Keratinocyte (primary cell): ENCODE measurements around the gene ARTN. TPM values are rescaled to one million over a fixed set of nuclear protein-coding genes. Genes with fewer than 3 reads are reported as not detected.

Experiments used
- DNase-seq: peaks from one replicate; pipeline ENCODE4 v3.0.0-alpha.2; 2011; ENCODE audit warnings: low read depth, missing footprints, low spot score
- FAIRE-seq: peaks from 2 replicates; lab custom pipeline; 2011; peaks lifted over from hg19 to GRCh38; lab: Jason Lieb, UNC
- H2AFZ ChIP-seq: 2 replicates; pipeline ENCODE4 v1.6.0; 2012; ENCODE audit warnings: low read length, control low read depth, inconsistent platforms; ENCODE audit not compliant: control insufficient read depth
- H3K27ac ChIP-seq: 2 replicates; pipeline ENCODE4 v1.5.1; 2011; ENCODE audit warnings: low read length; ENCODE audit not compliant: control insufficient read depth, insufficient read depth
- H3K27me3 ChIP-seq: 3 replicates; pipeline ENCODE4 v1.6.0; 2011; ENCODE audit warnings: low read length; ENCODE audit not compliant: control insufficient read depth, insufficient read depth; ENCODE audit errors: extremely low read depth
- H3K36me3 ChIP-seq, 2 experiments: 2 replicates in 1 of 2; 3 replicates in 1 of 2; pipeline ENCODE4 v1.5.1; 2011; ENCODE audit warnings: low read length in 2 of 2, mild to moderate bottlenecking in 1 of 2; ENCODE audit not compliant: control insufficient read depth in 2 of 2, insufficient read depth in 2 of 2; ENCODE audit errors: extremely low read depth in 1 of 2
- H3K4me1 ChIP-seq: 3 replicates; pipeline ENCODE4 v1.5.1; 2011; ENCODE audit warnings: low read length; ENCODE audit not compliant: control insufficient read depth, insufficient read depth; ENCODE audit errors: extremely low read depth
- H3K4me2 ChIP-seq: 3 replicates; pipeline ENCODE4 v1.6.0; 2011; ENCODE audit warnings: low read depth, low read length; ENCODE audit not compliant: control insufficient read depth, insufficient read depth; ENCODE audit errors: extremely low read depth
- H3K4me3 ChIP-seq, 3 experiments: fragments of 200-600 bp in 1 of 3; sonication (generic) in 1 of 3; 2 replicates in 2 of 3; 3 replicates in 1 of 3; pipeline ENCODE4 v1.5.1; 2011 to 2016; ENCODE audit warnings: low read length in 3 of 3, mild to moderate bottlenecking in 3 of 3, control low read depth in 2 of 3, inconsistent platforms in 1 of 3, low read depth in 1 of 3, mixed read lengths in 1 of 3, mixed run types in 1 of 3, moderate library complexity in 1 of 3; ENCODE audit not compliant: control insufficient read depth in 2 of 3, insufficient read depth in 2 of 3; ENCODE audit errors: extremely low read depth in 1 of 3
- H3K79me2 ChIP-seq: 2 replicates; pipeline ENCODE4 v1.6.0; 2012; ENCODE audit warnings: low read length; ENCODE audit not compliant: control insufficient read depth, insufficient read depth
- H3K9ac ChIP-seq: 3 replicates; pipeline ENCODE4 v1.6.0; 2011; ENCODE audit warnings: low read length; ENCODE audit not compliant: control insufficient read depth, insufficient read depth; ENCODE audit errors: extremely low read depth
- H3K9me1 ChIP-seq: 3 replicates; pipeline ENCODE4 v1.6.0; 2011; ENCODE audit warnings: low read length; ENCODE audit not compliant: control insufficient read depth, insufficient read depth; ENCODE audit errors: extremely low read depth
- H3K9me3 ChIP-seq: 2 replicates; pipeline ENCODE4 v1.5.1; 2012; ENCODE audit warnings: low read depth, low read length; ENCODE audit not compliant: control insufficient read depth
- H4K20me1 ChIP-seq: 3 replicates; pipeline ENCODE4 v1.6.0; 2011; ENCODE audit warnings: low read length; ENCODE audit not compliant: control insufficient read depth, insufficient read depth; ENCODE audit errors: extremely low read depth
- CTCF ChIP-seq, 3 experiments: IDR thresholded peaks in 1 of 3; conservative IDR thresholded peaks in 1 of 3; optimal IDR thresholded peaks in 1 of 3; 2 replicates in 2 of 3; 3 replicates in 1 of 3; pipeline versions ENCODE3 to v1.5.1; 2011; ENCODE audit warnings: low read length in 3 of 3, mild to moderate bottlenecking in 3 of 3, moderate library complexity in 2 of 3, control low read depth in 1 of 3, inconsistent platforms in 1 of 3; ENCODE audit not compliant: insufficient read depth in 2 of 3; ENCODE audit errors: extremely low read depth in 1 of 3
- EZH2 ChIP-seq: IDR thresholded peaks from one replicate; pipeline ENCODE4 v1.6.1; 2012; ENCODE audit warnings: inconsistent platforms, mild to moderate bottlenecking, low read length, moderate library complexity
- dilution Hi-C: fragments of 300-500 bp; cut with MboI; formaldehyde crosslinking; loops from one replicate; pipeline ENCODE4 v1.7.0; 2020; ENCODE audit warnings: low sequenced_read_pairs; ENCODE audit not compliant: extremely low pct_ligation_motif_present
- polyA plus RNA-seq, 5 experiments: library from polyadenylated mRNA; depleted of rRNA in 3 of 5; stranded (reverse) in 3 of 5; stranded (forward) in 1 of 5; unstranded in 1 of 5; fragments of >200 nt; gene quantifications; 1 replicate in 1 of 5; 2 replicates in 3 of 5; 3 replicates in 1 of 5; pipeline versions ENCODE4 v1.2.1 to v1.2.3, GENCODE V29; 2011 to 2012; ENCODE audit warnings: missing spikeins in 2 of 5, low read depth in 1 of 5, low replicate concordance in 1 of 5

The ARTN gene
- polyA plus RNA-seq, 1 donor (not counting 4 experiments of a cell fraction or from before 2014, with no cell fraction given) = 27.2 TPM

DNA sequence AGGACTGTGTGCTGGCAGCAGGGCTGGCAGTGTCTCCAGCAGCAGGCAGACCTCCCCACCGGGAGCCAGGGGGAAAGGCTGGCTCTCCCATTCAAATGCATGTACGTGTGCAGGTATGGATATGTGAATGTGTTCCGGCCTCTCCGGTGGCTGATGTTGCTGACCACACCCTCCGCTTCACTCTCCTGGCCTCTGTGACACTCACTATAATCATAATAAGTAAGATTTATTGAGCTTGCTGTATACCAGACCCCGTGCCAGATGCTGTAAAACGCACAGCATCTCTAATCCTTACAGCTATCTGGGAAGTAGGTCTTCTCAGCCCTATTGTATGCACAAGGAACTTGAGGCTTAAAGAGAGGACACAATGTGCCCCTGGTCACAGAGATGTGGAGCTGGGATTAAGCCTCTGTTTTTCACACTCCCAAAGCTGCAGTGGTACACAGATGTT, 20.5 kb upstream of the ARTN start:
- no peak for FAIRE-seq
- H2AFZ ChIP-seq = no peak overlapping the region
- peaks cover 14% of the 10 kb centered on the region for H3K79me2 ChIP-seq
- H3K4me1 ChIP-seq = peaks cover 55% of the 10 kb centered on the region
- dilution Hi-C loops = no loop called here
- no peak for DNase-seq
- TF ChIP-seq CTCF (optimal IDR thresholded peaks at IDR 0.05 in 1 of 3, IDR thresholded peaks at IDR 0.05 in 1 of 3, conservative IDR thresholded peaks at IDR 0.05 in 1 of 3; ENCODE audit: extremely low read depth in 1 of 3, insufficient read depth in 2 of 3, low read length in 3 of 3) (no peak), EZH2 (no peak)
- H3K27ac ChIP-seq = peak overlapping the region; percentile 83
- peak overlapping the region; percentile 79 for H3K4me2 ChIP-seq
- no peaks in the 10 kb centered on the region for H3K27me3 ChIP-seq
- peak overlapping the region; percentile 59 for H3K9ac ChIP-seq
- peaks cover 0 to 5% of the 10 kb centered on the region in 2 experiments for H3K36me3 ChIP-seq
- no peaks in the 10 kb centered on the region for H3K9me1 ChIP-seq
- no peaks in the 10 kb centered on the region for H3K9me3 ChIP-seq
- peak overlapping the region in 2 of 3 experiments; percentile 27 to 52 for H3K4me3 ChIP-seq
- H4K20me1 ChIP-seq = no peaks in the 10 kb centered on the region

DNA sequence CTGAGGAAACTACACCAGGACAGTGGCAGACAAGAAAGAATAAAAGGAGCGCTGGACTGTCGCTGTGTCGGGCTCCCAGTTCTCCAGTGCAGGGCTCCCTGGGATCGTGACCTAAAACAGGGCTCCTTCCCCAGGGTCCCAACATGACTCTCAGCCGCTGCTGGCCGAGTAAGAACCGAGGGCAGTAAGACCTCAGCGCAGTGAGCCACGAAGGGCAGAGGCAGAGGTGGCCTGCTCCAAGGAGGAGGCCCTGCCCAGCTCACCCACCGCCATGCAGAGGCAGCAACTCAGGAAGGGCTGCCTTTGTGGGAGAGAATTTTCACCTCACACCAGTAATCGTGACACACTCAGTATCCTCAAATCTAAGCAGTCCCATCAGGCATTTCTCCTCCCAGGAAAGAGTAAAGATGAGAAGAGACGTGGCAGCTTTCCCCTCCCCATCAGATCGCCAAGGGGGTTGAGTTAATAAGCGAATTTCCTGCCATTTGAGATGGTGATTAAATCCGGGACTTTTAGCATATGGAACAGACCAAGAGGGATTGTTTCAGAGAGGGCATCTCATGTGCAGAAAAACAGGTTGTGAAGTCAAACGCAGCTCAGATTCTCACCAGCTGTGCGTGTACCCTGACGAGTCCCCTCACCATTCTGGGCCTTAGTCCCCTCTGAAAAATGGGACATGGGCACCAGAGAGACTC, 19.8 kb upstream of the ARTN start:
- Histone ChIP-seq H3K4me2 (peak overlapping the region; percentile 79), H3K79me2 (peaks cover 14% of the 10 kb centered on the region), H3K36me3 (peaks cover 0 to 5% of the 10 kb centered on the region in 2 experiments), H4K20me1 (no peaks in the 10 kb centered on the region), H3K9ac (peak overlapping the region; percentile 72), H3K4me1 (peaks cover 55% of the 10 kb centered on the region), H3K9me3 (no peaks in the 10 kb centered on the region), H3K27me3 (no peaks in the 10 kb centered on the region), H3K27ac (peak overlapping the region; percentile 83), H3K9me1 (no peaks in the 10 kb centered on the region), H2AFZ (no peak overlapping the region), H3K4me3 (peak overlapping the region in 2 of 3 experiments; percentile 65 to 73)
- TF ChIP-seq EZH2 = no peak
- TF ChIP-seq CTCF (optimal IDR thresholded peaks at IDR 0.05 in 1 of 3, IDR thresholded peaks at IDR 0.05 in 1 of 3, conservative IDR thresholded peaks at IDR 0.05 in 1 of 3; ENCODE audit: extremely low read depth in 1 of 3, insufficient read depth in 2 of 3, low read length in 3 of 3) = no peak
- dilution Hi-C loops = no loop called here
- peak; percentile 59 for FAIRE-seq
- no peak for DNase-seq
